Activated T-helper 2 cell treated with anti-CD3 and anti-CD28 coated beads, Interferon-gamma antibody, Interleukin-2, Interleukin-4, amounts not matched to agents 10 μg/mL and 5 μg/mL and 100 μg/mL, durations not matched to agents 14 hours and 24 hours and 36 hours (primary cell): ENCODE data around the gene DNAH10. TPM values are rescaled to one million over a fixed set of nuclear protein-coding genes. Genes with fewer than 3 reads are reported as not detected.

Experiments used
- DNase-seq: peaks from one replicate; pipeline ENCODE4 v3.0.0; 2021; ENCODE audit warnings: low spot score
- H3K27ac Mint-ChIP-seq: one replicate; pipeline ENCODE4 v1.8.0; 2021; ENCODE audit warnings: mixed read lengths
- H3K27me3 Mint-ChIP-seq: one replicate; pipeline ENCODE4 v1.8.0; 2021; ENCODE audit warnings: low read depth, mixed read lengths
- H3K36me3 Mint-ChIP-seq: one replicate; pipeline ENCODE4 v1.8.0; 2021; ENCODE audit warnings: low read depth, mixed read lengths
- H3K4me1 Mint-ChIP-seq: one replicate; pipeline ENCODE4 v1.8.0; 2021; ENCODE audit warnings: low read depth, mixed read lengths
- H3K4me3 Mint-ChIP-seq: one replicate; pipeline ENCODE4 v1.8.0; 2021; ENCODE audit warnings: low read depth, mild to moderate bottlenecking, moderate library complexity, mixed read lengths
- H3K9me3 Mint-ChIP-seq: one replicate; pipeline ENCODE4 v1.8.0; 2021; ENCODE audit warnings: mixed read lengths
- intact Hi-C: fragments of 100-400 bp; cut with micrococcal nuclease; formaldehyde crosslinking; loops from one replicate; pipeline ENCODE4 v1.15.1; 2023
- total RNA-seq: library from RNA; stranded (reverse); gene quantifications from 2 replicates; pipeline ENCODE4 v1.2.3, GENCODE V29; 2022

Gene DNAH10
- total RNA-seq, 1 donor from 2014 or later = 0.25 TPM

DNA sequence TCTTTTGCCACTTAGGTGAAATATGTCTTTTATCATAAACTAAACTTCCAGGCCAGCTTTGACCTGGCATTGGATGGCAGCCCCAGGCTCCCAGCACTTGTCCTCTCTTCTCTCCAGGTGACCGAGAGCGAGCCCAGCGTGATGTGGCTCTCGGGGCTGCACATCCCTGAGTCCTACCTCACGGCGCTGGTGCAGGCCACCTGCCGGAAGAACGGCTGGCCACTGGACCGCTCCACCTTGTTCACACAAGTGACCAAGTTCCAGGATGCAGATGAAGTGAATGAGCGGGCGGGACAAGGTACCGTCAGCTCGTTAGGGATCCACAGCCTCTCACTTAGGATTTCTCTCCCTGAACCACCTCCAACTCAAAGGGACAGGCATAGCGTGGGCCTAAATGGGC, 171.1 kb downstream of the DNAH10 start:
- no peak for DNase-seq
- Mint-ChIP-seq H3K4me1 (peaks cover 29% of the 10 kb centered on the region), H3K36me3 (peaks cover 11% of the 10 kb centered on the region), H3K9me3 (no peaks in the 10 kb centered on the region), H3K27me3 (peaks cover 13% of the 10 kb centered on the region), H3K4me3 (no peak overlapping the region), H3K27ac (no peak overlapping the region)
- intact Hi-C loops = no loop called here

- DNase-seq = no peak
- Mint-ChIP-seq H3K9me3 (no peaks in the 10 kb centered on the region), H3K27me3 (peaks cover 13% of the 10 kb centered on the region), H3K4me3 (no peak overlapping the region), H3K36me3 (peaks cover 11% of the 10 kb centered on the region), H3K4me1 (peaks cover 38% of the 10 kb centered on the region), H3K27ac (no peak overlapping the region)
- intact Hi-C loops = no loop called here
Observed at GRCh38 chr12:123934016-123934620, 172.0 kb downstream of the DNAH10 start.

DNA sequence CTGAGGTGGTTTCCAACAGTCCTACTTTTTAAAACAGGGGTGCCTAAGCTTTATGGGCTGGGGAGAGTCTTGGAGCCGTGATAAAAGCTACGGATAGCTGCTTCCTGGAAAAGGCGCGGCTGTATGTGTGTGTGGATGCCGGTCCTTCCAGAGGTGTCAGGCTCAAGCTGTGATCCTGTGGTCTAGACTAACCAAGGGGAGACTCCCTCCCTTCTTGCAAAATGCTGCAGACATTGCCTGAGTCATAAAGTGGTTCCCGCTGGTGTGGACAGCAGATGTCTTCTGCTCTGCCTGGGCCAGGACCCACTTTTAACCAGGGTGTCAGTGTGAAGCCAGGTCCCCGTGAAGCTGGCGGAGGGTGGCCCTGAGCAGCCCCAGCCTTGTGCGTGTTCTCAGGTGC, 172.7 kb downstream of the DNAH10 start:
- Mint-ChIP-seq H3K27me3 (peaks cover 12% of the 10 kb centered on the region), H3K27ac (no peak overlapping the region), H3K36me3 (peaks cover 11% of the 10 kb centered on the region), H3K4me3 (no peak overlapping the region), H3K9me3 (no peaks in the 10 kb centered on the region), H3K4me1 (peaks cover 39% of the 10 kb centered on the region)
- intact Hi-C loops = no loop called here
- no peak for DNase-seq

DNA sequence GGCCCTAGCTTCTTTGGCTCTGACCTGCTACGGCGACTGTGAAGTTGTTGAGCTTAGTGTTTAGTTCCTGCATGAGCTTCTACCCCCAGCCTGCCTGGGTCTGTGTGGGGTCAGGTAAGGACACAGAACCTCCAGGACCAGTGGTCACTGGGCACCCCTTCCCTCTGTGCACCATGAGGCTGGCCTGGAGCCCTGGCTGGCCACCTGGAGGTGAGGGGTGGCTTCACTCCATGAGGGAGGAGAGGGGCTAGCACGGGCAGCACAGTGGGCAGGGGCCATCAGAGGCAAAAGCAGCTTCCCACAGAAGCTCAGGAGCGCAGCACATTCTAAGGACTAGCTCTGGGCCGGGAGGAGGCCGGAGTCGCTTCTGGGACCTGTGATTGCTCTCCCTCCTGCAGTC, 173.9 kb downstream of the DNAH10 start:
- Mint-ChIP-seq H3K27me3 (peaks cover 12% of the 10 kb centered on the region), H3K27ac (no peak overlapping the region), H3K4me1 (peaks cover 39% of the 10 kb centered on the region), H3K9me3 (no peaks in the 10 kb centered on the region), H3K36me3 (peaks cover 11% of the 10 kb centered on the region), H3K4me3 (no peak overlapping the region)
- intact Hi-C loops = no loop called here
- no peak for DNase-seq

DNA sequence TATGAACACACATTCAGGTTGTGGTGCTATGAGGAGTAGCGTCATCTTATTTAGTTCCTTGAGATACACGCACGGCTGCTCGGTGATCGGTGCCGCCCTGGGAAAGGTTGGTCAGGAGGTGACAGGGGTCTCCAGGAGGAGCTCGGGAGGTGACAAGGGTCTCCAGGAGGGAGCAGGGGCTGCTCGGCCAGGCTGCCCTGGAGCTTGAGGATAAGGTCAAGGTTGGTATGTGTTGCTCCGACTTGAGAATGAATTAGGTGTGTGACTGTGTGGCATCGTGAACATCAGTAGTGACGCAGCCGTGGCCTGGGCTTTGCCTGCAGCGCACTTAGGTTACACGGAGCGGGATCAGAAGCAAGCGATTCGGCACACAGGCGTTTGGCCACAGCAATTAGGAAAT, 174.4 kb downstream of the DNAH10 start:
- intact Hi-C loops = no loop called here
- DNase-seq = no peak
- H3K4me3 Mint-ChIP-seq = peak overlapping the region; percentile 61
- no peaks in the 10 kb centered on the region for H3K9me3 Mint-ChIP-seq
- no peak overlapping the region for H3K27ac Mint-ChIP-seq
- H3K4me1 Mint-ChIP-seq = peaks cover 38% of the 10 kb centered on the region
- peaks cover 11% of the 10 kb centered on the region for H3K27me3 Mint-ChIP-seq
- H3K36me3 Mint-ChIP-seq = peaks cover 12% of the 10 kb centered on the region

DNA sequence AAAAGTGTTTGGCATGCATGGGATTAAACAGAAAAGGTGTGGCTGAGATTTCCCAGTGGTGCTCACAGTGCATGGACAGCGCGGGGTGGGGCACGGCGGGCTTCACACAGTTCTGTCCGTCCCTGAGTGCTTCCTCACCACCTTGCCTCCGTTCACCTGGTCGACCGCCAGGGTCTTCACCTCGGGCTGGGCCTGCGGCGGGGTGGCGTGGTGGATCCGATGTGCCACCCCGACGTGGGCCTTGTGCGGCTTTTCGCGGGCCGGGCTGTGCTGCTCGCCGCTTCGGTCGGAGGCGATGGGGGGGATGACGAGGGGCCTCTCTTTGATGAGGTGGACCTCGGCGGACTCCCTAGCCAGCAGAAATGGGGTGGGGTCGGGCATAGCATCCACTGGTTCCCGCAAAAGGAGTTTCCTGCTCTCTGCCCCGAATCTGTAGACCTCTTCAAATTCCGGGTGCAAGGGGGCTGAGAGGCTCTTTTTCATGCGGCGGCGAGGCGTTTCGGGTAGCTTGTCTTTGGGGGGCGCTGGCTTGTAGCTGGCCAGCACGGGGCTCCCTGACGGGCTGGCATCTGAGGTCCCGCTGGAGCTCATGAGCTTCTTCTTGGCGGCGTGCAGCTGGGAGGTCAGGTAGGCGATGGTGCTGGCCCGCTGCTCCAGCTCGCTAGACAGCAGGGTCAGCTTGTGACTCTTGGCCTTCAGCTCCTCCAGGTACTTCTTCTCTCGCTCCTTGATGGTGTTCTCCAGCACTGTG, 175.0 kb downstream of the DNAH10 start:
- H3K4me1 Mint-ChIP-seq = peaks cover 31% of the 10 kb centered on the region
- H3K4me3 Mint-ChIP-seq = peak overlapping the region; percentile 60
- DNase-seq = no peak
- peaks cover 19% of the 10 kb centered on the region for H3K36me3 Mint-ChIP-seq
- H3K9me3 Mint-ChIP-seq = no peaks in the 10 kb centered on the region
- intact Hi-C loops = no loop called here
- H3K27me3 Mint-ChIP-seq = peaks cover 5% of the 10 kb centered on the region
- peak overlapping the region; percentile 81 for H3K27ac Mint-ChIP-seq

GRCh38 chr12:123937707-123938591, 175.8 kb downstream of the DNAH10 start:
- Mint-ChIP-seq H3K36me3 (peaks cover 26% of the 10 kb centered on the region), H3K27me3 (no peaks in the 10 kb centered on the region), H3K4me1 (peaks cover 26% of the 10 kb centered on the region), H3K4me3 (peak overlapping the region; percentile 60), H3K27ac (peak overlapping the region; percentile 81), H3K9me3 (no peaks in the 10 kb centered on the region)
- intact Hi-C loops = no loop called here
- DNase-seq = peak; percentile 33

DNA sequence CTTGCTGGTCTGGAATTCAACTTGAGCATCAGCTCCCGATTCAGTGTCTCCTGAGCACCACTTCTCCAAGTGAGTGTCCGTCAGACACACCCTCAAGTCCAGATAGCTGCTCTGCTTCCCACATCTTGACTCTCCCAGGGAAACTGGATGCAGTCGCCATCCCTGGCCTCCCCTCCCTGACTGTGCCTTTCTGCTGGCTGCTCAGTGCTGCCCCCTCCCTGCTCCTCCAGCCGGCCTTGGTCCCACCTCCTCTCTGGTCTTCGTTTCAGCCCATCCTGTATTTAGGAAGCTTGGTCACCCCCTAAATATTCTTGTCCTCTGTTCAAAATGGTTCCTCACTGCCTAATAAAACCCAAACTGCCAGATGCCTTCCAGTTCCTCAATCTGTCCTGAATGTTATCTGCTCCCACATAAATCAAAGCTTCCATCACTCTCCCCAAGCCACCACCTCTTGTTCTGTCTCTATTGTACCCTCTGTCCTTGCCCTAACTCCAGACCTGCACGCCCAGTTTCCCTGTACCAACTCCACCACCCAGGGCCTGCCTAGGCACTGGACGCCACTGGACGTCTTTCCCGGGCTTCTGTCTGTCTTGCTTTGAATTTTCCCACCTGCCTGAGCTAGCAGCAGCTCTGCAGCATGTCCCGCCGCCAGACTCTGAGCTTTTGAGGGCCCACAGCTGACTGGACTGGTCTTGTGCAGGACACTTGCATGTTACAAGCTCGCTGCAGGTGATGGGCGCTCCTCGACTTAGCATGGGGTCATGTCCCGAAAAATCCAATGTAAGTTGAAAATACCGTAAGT, 176.8 kb downstream of the DNAH10 start:
- H3K27me3 Mint-ChIP-seq = no peaks in the 10 kb centered on the region
- no peaks in the 10 kb centered on the region for H3K9me3 Mint-ChIP-seq
- H3K36me3 Mint-ChIP-seq = peaks cover 26% of the 10 kb centered on the region
- peak overlapping the region; percentile 60 for H3K4me3 Mint-ChIP-seq
- H3K4me1 Mint-ChIP-seq = peaks cover 25% of the 10 kb centered on the region
- intact Hi-C loops = no loop called here
- peak overlapping the region; percentile 81 for H3K27ac Mint-ChIP-seq
- no peak for DNase-seq

GRCh38 chr12:123939716-123940626, 177.9 kb downstream of the DNAH10 start:
- no peak overlapping the region for H3K27ac Mint-ChIP-seq
- peaks cover 26% of the 10 kb centered on the region for H3K36me3 Mint-ChIP-seq
- no peak overlapping the region for H3K4me3 Mint-ChIP-seq

GRCh38 chr12:123940627-123940966, 178.5 kb downstream of the DNAH10 start:
- Mint-ChIP-seq H3K27ac (no peak overlapping the region), H3K27me3 (no peaks in the 10 kb centered on the region)
- DNase-seq = no peak

More at GRCh38 chr12:123939716-123940626, 177.9 kb downstream of the DNAH10 start:
- Mint-ChIP-seq H3K9me3 (no peaks in the 10 kb centered on the region), H3K4me1 (peaks cover 25% of the 10 kb centered on the region), H3K27me3 (no peaks in the 10 kb centered on the region)
- DNase-seq = no peak
- intact Hi-C loops = no loop called here

GRCh38 chr12:123941000-123941399, 178.9 kb downstream of the DNAH10 start:
- Mint-ChIP-seq H3K9me3 (no peaks in the 10 kb centered on the region), H3K36me3 (peaks cover 26% of the 10 kb centered on the region), H3K27me3 (no peaks in the 10 kb centered on the region), H3K4me1 (peaks cover 25% of the 10 kb centered on the region), H3K27ac (no peak overlapping the region), H3K4me3 (no peak overlapping the region)
- DNase-seq = no peak
- intact Hi-C loops = no loop called here

More at GRCh38 chr12:123940627-123940966, 178.5 kb downstream of the DNAH10 start:
- intact Hi-C loops = no loop called here
- Mint-ChIP-seq H3K36me3 (peaks cover 26% of the 10 kb centered on the region), H3K4me1 (peaks cover 25% of the 10 kb centered on the region), H3K9me3 (no peaks in the 10 kb centered on the region), H3K4me3 (no peak overlapping the region)
